GM21723 (cell line): ENCODE measurements around the gene CALR3.
"Not testable (repeated sequence)": the region's sequence is repeated elsewhere in the genome, so short reads cannot be mapped to it uniquely, and the experiment has no call there.

Source experiments
- ATAC-seq: cut with Tn5 transposase; IDR thresholded peaks from one replicate; pipeline ENCODE4 v1.9.1; 2021; ENCODE audit warnings: mild to moderate bottlenecking, moderate library complexity; ENCODE audit not compliant: unreplicated experiment

The CALR3 gene, protein sequence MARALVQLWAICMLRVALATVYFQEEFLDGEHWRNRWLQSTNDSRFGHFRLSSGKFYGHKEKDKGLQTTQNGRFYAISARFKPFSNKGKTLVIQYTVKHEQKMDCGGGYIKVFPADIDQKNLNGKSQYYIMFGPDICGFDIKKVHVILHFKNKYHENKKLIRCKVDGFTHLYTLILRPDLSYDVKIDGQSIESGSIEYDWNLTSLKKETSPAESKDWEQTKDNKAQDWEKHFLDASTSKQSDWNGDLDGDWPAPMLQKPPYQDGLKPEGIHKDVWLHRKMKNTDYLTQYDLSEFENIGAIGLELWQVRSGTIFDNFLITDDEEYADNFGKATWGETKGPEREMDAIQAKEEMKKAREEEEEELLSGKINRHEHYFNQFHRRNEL

DNA sequence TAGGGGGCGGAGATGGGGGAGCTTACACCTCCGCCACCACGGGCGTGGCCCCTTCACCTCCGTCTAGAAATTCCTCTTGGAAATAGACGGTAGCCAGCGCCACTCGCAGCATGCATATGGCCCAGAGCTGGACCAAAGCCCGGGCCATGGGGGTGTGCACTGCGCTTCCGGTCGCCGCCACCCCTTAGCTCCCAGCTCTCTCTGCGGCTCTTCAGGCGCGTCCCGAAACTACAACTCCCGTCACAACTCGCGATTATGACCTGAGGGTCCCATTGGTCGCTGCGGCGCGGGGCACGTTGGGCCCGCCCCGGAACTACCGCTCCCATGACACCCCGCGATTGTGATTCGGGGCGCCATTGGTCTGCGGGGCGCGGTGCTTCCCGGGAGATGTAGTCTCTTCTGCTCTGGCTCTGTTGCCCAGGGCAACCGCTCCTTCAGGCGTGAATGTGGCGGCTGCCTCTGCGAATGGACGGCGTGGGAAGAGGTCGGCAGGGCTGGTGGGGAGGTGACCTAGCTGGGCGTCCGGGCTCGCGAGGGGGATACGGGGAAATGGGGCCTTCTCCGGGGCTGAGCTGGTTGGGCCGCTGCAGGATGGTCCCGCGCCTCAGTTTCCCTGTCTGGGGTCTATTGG, at the start of gene CALR3, which contains the start of gene C19orf44:
Gene CALR3, minus strand, starts transcription at position 186 of the 631 bp plus-strand sequence. Its CDS starts 38 bp downstream, at position 148.
Gene C19orf44, plus strand, starts transcription at position 413 of the 631 bp plus-strand sequence. CDS start 4,399 bp downstream, outside the sequence.
- peak; percentile 97 for ATAC-seq

DNA sequence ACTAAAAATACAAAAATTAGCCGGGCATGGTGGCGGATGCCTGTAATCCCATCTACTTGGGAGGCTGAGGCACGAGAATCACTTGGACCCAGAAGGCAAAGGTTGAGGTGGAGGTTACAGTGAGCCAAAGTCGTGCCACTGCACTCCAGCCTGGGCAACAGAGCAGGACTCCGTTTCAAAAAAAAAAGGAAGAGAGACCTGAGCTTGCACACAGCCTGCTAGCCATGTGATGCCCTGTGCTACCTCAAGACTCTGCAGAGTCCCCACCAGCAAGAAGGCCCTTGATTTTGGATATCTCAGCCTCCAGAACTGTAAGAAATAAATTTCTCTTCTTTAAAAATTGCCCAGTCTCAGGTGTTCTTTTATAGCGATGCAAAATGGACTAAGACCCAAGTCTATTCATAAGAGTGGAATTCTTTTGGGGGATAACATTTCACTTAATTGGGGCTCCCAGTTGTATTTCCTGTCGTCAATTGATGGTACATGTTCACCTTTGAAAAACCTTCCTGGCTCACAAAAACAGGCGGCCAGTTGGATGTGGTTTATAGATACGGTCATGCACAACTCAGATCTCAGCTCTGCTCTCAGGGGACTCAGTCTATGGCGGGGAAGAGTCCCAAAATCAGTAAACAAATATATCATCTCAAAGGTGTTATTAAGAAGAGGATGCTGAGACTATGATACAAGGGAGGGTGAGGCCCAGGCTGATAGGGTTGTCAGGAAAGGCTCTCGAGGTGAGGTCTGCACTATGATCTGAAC, 48.7 kb upstream of the CALR3 start:
- ATAC-seq = no peak

DNA sequence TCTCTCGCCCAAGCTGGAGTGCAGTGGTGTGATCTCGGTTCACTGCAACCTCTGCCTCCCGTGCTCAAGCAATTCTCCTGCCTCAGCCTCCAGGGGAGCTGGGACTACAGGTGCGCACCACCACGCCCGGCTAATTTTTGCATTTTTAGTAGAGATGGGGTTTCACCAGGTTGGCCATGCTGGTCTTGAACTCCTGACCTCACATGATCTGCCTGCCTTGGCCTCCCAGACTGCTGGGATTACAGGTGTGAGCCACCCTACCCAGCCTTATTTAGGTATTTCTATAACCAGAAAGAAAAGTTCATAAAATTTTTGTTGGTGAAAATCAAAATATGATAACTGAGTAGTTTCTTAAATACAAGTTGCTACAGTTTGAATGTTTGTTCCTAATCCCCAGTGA, 47.8 kb upstream of the CALR3 start:
- ATAC-seq = not testable (repeated sequence)

DNA sequence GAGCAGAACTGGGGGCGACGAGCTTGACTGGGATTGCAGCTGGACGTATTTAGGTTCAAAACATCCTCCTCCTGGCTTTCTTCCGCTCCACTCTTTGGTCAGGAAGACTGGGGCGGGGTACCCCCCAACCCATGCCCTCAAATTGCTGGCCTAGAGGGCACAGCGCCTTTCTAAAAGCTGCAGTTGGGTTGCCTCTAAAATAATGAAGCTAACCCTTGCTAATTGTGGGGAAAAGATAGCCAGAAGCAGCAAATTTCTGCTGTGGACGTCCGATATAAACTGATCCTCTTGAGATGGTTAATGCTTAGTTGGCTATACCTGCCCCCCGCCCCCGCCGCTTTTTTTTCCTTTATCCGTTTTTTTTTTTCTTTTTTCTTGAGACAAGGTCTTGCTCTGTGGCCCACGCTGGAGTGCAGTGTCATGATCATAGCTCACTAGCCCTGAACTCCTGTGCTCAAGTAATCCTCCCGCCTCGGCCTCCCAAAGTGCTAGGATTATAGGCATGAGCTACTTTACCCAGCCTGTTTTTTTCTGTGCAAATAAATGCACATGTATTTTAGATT, 47.0 kb upstream of the CALR3 start:
- no peak for ATAC-seq

DNA sequence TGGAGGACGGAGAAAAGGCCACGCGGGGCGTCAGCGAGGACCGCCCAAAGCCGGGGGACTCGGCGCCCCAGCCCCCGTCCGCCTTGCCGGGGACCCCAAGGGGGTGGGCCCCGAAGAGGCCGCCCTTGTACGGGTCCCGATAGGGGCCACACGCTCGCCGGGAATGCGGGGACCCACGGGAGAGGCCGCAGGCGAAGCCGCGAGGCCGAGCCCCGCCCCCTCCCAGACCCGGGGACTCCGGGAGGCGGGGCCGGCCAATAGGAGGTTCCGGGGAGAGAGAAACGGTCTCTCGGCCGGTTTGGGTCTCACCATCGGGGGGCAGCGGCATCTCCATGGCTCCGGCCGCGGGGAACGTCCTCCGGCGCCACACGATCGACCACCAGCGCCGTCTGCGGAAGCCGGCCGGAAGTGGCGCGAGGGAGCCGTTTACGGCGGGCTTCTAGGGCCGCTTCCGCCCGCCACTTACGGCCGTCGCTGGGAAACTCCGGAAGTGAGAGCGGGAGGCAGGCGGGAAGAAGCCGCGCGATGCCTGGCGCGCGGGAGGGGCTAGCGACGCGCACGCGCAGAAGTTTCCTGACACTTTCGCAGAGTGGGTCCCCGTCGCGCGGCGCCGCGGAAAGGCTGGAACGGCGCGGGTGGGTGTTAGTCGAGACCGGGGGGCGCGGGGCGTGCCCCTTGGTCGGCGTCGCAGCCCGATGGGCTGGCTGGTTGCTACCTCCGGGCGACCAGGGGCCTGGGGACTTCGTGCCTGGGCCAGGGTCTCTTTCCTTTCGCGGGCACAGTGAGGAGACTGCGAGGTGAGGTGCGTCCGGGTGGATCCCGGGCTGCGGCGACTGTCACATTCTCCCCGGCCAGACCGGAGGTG, 46.3 kb upstream of the CALR3 start, which contains the start of gene CHERP:
Gene CHERP, minus strand, starts transcription at position 393 of the 865 bp plus-strand sequence. Its CDS starts 59 bp downstream, at position 334.
- ATAC-seq = peak; percentile 62

DNA sequence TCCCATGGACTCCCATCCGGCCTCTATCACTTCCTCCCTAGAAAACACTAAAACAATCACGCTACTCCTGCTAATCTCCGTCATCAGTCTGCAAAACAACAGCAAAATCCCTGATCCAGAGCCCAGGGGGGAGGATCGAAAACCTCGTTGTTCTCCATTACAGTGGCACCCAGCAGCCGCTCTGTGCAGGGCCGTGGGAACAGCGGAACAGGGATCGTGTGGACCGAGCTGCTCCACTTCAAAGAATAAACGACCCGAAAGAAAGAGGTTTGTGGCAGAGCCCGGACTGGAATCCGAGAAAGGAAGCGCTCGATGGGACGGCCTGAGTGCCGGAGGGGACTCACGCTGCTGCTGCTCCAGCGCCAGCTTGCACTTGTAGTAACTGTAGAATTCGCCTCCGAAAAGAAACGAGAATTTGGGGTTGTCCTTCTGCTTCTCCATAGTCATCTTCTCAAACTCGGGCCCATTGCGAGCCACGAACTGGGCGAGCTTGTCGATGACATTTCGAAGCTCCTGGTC, 45.6 kb upstream of the CALR3 start:
- ATAC-seq = peak; percentile 7

DNA sequence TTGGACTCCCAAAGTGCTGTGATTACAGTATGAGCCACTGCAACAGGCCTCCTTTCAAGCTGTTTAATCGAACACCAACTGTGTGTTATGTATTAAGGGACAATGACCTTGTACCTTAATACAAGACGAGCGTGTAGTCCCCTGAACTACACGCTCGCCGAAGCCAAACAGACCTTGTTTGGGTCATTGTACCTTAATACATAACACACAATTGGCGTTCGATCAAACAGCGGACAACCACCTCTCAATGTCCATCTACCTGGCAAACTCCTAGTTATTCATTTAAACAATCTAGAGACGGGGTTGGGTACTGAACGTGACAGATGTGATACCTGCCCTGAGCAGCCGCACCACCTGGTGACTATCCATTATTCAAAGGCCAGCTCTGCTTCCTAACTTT, 45.0 kb upstream of the CALR3 start:
- no peak for ATAC-seq

DNA sequence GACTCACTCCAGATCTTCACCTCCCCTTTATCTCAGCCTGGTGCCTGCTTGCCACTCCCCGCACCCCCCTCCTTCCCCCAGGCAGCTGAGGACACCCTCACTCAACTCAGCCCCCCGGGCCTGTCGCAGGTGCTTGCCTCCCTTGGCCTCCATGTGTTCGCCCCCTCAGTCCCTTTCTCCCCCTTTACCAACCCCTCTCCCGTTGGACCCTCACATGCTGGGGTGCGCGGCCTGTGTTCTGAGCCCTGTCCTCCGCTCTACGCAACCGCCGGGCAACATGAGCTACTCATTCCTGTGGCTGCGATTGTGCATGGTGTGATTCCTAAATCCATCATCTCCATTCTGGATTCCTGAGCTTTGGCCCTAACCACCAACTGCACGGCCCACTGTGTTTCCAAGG, 41.1 kb upstream of the CALR3 start:
- ATAC-seq = no peak

DNA sequence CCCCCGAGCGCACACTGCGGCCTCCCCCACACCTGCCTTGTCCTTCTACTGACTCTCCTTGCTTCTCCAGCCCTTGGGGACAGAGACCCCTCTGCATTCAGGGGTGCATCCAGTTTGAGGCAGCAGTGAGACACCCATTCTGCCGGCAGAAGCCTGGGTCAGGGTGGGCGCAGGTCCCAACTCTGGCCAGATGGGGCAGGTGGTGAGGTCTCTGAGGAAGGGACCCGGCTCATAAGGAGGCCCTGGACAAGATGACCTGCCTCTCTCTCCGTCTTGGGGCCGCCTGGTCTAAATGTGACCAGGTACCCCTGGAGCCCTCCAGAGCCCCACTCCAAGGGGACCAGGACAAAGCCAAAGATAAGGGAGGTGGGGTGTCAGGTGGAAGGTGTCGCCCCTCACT, 40.2 kb upstream of the CALR3 start:
- ATAC-seq = no peak

DNA sequence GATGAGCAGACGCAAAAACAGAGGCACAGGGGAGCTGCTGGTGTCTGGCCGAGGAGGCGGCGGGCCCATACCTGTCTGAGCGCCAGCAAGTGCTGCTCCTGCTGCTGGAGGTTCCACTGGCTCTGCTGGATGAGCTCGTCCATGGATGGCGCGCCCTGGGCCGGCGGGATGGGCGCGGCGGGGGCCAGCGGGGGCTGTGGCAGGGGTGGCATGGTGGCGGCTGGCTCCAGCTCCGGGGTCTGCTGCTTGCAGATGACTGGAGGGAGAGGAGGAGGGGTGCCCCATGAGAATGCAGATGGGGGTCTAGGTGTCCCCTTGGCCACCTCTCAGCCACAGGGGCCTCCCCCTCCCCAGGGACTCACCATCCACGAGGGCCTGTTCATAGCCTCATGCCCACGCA, 39.4 kb upstream of the CALR3 start:
- no peak for ATAC-seq

DNA sequence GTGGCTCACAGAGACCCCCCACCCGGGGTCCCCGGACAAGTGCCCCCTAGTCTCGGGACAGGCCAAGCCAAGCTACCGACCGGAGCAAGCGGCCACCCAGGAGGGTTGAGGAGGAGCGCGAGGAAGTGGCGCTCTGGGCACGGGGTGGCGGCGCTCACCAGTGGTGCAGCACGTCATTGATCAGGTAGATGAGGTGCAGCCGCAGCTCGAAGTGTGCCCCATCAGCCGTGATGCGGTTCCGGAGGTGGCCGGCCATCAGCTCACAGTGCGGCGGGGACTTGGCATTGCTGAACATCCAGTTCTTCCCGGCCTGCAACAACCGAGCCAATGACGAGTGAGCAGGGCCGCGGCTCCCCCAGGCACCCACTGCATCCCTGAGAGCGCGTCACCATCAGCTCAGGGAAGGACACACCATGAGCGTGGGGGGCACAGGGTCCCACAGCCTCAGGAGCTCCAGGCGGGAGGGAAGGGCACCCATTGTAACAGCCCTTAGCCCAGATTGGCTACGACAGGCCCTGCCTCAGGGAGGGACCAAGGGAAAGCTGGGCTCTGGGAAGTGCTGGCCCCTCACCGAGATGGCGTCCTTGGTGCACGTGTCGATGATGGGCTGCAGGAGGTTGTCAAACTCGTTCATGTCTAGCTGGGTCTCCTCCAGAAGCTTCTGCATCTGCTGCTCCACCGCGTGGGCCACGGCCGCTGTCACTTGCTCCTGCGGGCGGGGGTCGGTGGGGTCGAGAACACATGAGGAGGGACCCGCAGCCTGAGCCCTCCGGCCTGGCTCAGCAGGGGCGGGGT, 36.7 kb upstream of the CALR3 start:
- ATAC-seq = no peak

DNA sequence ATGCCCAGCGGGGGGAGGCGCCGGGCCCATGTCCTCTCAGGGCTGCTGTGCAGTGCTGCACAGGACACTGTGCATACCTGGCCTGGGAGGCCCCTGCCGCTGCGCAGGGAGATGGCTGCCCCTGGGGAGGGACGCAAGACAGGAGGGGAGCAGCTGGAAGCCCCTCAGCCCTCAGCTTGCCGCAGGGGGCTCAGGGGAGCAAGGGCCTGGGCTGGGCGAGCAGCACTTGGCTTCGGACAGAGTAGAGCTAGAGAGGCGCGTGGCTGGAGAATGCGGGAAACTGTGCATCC, 35.4 kb upstream of the CALR3 start:
- ATAC-seq = no peak

DNA sequence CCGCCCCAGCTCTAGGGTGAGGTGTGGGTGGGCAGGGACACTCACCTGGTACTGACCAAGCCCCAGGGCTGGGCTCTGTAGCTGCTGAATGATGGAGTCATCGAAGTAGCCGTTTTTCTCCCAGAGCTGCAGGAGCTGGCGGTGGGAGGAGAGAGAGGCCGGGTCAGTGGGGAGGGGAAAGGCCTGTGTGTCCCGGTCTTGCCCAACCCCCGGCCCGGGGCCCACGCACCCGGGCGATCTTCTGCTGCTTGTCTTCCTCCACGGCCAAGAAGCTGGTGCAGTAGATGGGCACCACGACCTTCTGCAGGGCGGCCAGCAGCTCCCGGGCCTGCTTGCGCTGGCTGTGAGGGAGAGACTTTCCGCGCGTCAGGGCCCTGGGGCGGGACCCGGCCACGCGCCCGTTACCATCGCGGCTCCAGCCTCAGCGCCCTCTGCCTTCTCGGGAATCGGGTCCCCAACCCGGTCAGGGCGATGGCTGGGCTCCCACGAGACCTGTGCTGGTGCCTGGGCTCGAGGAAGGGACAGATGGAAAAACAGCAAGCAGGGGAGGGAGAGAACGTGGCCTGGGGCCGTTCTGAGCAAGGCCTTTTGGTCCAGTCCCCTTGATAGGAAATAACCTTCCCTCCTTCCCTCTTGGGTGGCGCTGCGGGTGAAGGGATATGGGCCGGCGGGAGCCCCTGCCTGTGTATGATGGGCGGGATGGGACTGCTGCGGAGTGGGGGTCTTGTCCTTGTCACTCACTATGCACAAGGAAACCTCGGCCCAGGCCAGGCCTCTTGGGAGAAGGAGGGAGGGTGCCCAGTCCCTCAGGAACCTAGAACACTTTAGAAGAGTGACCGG, 34.8 kb upstream of the CALR3 start:
- ATAC-seq = no peak

DNA sequence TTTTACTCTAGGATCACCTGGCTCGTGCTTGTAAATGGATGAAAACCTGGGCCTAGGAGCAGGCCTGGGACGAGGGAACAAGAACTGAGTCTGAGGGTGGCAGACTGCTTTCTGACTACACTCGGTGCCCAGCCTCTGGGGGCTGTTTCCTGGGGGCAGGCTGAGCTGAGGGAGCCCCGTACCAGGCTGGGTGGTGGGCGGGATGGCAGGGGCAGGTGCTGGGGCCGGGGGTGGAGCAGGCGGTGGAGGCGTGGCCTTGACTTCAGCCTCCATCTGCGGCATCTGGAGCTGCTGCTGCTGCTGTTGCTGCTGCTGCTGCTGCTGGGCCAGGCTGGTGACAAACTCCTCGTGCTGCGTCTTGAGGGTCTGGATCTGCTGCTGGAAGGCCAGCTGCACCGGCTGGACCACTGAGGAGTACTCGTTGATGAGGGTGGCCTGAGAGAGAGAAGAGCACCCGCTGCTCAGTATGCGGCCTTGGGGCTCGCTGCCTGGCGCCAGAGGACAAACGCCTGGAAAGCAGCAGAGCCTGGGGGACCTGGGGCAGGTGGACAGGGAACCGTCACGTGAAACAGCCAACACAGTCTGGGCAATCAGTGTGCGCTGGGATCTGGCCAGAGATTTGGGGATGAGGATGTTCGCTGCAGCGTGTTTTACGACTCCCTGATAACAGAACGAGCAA, 33.6 kb upstream of the CALR3 start:
- ATAC-seq = no peak

DNA sequence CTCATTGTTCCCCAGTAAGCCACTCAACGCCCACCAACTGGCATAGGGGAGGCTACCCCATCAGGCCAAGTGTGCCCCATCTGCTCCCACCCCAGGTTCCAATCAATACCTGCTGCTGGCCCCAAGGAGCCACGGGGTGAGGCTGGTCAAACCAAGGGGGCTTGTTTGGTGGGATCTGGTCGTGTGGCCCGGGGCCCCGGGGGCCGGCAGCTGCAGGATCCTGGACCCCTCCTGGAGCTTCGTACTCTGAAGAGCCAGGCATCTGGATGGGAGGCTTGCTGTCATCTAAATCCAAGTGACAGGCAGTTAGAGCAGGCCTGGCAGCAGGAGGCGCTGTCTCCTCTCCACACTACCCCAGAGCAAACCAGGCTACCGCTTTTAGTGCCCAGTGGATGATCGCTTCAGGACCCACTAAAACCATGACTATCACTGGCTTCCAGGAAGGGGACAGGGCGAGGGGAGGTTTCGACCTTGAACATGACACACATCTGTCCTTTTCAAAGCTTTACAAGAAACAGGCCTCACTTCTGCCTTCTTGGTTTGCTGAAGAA, 32.1 kb upstream of the CALR3 start:
- ATAC-seq = no peak

DNA sequence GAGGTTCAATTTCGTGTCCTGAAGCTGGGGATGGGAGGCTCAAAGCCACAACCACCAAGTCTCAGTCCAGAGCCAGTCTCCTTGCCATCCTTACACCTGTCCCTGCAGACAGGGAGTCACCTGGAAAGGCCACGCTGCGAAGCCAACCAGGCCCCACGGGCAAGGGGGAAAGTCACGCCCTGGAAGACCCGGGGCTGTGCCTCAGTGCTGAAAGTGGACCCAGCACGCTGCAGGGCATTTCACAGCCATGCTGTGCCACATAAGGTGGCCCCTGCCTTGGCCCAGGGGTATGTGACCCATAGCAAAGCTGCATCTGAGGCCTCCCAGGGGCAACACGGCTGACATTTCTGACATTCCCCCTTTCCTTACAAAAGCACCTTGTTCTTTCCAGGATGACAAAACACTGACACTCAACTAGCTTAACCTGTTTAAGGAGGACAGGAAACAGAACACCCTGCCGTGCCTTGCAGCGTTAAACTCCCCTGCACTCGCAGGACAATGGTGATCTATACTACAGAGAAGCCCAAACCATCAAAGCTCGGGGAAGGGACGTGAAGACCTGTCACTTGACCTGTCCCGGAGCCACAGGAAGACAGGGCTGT, 31.5 kb upstream of the CALR3 start:
- ATAC-seq = no peak

DNA sequence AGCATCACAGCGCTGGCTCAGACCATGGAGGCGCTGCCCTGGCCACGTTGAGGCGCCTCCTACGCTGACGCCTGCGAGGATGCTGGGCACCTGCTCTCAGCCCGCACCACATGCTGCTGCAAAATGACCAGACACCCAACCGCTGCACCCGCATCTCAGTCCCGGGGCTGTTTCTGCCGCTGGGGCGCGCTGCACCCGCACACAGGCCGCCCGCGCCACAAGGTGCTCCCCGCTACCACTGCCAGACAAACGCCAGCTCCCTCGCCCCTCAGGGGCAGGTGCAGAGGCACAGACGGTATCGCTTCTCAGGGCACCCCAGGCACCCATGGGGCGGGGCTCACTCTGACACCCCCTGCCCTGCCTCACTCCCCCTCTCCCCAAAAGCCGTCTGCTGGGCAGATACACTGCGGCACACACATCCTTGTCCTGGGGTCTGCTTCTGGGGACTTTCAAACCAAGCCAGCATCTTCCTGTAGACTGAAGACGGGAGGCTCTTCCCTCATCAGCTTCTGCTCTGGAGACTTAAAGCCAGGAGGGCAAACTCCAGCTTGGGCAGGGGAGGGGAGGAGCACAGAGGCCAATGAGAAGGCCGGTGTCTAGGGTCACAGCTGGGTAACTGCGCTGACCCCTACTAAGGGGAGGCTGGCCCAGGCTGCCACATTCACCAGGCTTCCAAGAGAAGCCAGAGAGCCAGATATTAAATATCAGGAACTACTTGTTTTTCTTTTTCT, 29.9 kb upstream of the CALR3 start:
- ATAC-seq = no peak
